ENCODE measurements around the gene TDO2. TPM values are rescaled to one million over a fixed set of nuclear protein-coding genes. Genes with fewer than 3 reads are reported as not detected.

Gene TDO2
- total RNA-seq, 1 donor: 2.2 TPM

DNA sequence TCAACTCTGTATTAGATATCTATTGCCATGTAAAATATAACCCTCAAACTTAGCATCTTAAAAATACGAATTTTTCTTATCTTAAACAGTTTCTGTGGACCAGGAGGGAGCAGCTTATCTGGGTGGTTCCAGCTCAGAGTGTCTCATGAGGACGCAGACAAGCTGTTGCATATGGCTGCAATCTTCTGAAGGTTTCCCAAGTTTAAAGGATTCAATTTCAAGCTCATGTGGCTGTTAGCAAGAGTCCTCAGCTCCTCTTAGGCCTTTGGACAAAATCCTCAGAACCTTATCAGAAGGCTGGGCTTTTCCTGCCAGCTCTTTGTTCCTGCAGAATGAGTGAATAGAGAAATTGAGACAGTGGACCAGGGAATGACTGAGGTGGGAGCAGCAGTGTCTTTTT lies 53.0 kb downstream of the TDO2 start:
- H3K4me3 ChIP-seq (ENCODE audit: low read depth, low read length): no peak overlapping the region
- DNase-seq (ENCODE audit: low read depth): no peak
- no peak for TF ChIP-seq CTCF (IDR thresholded peaks at IDR 0.05; ENCODE audit: insufficient read depth, low read depth, low read length)

GRCh38 chr4:155959417-155959816 lies 55.9 kb downstream of the TDO2 start:
- no peak for DNase-seq (ENCODE audit: low read depth)
- TF ChIP-seq CTCF (IDR thresholded peaks at IDR 0.05; ENCODE audit: insufficient read depth, low read depth, low read length): no peak
- no peak overlapping the region for H3K4me3 ChIP-seq (ENCODE audit: low read depth, low read length)

GRCh38 chr4:155960522-155960921 lies 57.0 kb downstream of the TDO2 start:
- peak; percentile 35 for DNase-seq (ENCODE audit: low read depth)
- TF ChIP-seq CTCF (IDR thresholded peaks at IDR 0.05; ENCODE audit: insufficient read depth, low read depth, low read length): no peak
- H3K4me3 ChIP-seq (ENCODE audit: low read depth, low read length): no peak overlapping the region

DNA sequence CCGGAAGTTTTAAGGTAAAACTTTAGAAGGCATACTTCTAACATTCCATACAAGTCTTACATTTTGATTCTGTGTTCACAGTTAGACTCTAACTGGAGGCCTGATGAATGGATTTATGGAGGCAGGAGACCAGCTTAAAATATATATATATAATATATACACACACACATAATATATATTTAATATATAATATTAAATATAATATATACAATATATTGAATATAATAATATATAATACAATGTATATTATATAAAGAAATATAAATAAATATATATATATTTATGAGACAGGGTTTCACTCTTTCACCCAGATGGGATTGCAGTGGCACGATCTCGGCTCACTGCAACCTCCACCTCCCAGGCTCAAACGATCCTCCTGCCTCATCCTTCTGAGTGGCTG lies 58.1 kb downstream of the TDO2 start:
- H3K4me3 ChIP-seq (ENCODE audit: low read depth, low read length): no peak overlapping the region
- no peak for TF ChIP-seq CTCF (IDR thresholded peaks at IDR 0.05; ENCODE audit: insufficient read depth, low read depth, low read length)
- no peak for DNase-seq (ENCODE audit: low read depth)

- DNase-seq (ENCODE audit: low read depth): no peak
- no peak overlapping the region for H3K4me3 ChIP-seq (ENCODE audit: low read depth, low read length)
- TF ChIP-seq CTCF (IDR thresholded peaks at IDR 0.05; ENCODE audit: insufficient read depth, low read depth, low read length): no peak
These were observed 59.3 kb downstream of the TDO2 start for GRCh38 chr4:155962767-155963166.

DNA sequence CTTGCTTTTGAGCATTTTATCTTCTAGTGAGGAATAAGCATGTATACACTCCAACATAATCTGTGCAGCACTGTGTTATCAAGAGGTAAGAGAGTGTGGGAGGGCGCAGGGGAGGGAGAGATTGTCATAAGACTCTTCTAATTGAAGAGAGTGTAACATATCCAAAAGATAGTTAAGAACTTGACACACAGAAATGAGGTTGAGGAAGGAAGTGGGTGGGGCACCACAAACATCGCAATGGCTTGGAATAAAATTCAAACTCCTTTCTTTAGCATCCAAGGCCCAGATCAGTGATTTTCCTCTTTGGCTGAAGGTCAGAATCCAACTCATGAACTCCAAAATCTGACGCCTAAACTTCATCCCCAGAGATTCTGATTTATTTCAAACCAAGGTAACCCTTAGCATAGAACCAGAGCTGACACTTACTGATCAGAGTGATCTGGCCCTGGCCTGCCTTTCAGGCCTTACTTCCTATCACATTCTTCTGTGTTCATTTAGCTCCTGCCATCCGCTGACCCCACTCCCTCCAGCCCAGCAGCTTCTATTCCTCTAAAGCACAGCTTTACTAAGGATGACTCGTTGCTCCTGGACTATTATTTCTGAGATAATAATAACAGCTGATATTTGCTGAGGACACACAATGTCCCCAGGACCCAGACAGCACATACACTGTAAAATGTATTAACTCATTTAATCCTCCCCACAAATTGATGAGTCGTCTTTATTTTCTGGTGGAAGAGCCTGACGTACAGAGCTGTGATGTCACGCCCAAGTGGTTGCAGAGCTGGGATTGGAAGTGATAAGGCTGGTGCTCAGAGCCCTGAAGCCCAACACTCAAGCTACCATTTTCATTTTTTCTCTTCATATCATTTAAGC lies 60.8 kb downstream of the TDO2 start:
- no peak overlapping the region for H3K4me3 ChIP-seq (ENCODE audit: low read depth, low read length)
- TF ChIP-seq CTCF (IDR thresholded peaks at IDR 0.05; ENCODE audit: insufficient read depth, low read depth, low read length): no peak
- DNase-seq (ENCODE audit: low read depth): no peak

GRCh38 chr4:155966171-155966570 lies 62.7 kb downstream of the TDO2 start:
- no peak for TF ChIP-seq CTCF (IDR thresholded peaks at IDR 0.05; ENCODE audit: insufficient read depth, low read depth, low read length)
- no peak overlapping the region for H3K4me3 ChIP-seq (ENCODE audit: low read depth, low read length)
- no peak for DNase-seq (ENCODE audit: low read depth)
